Erythroblast (primary cell): ENCODE measurements around the gene AKR1A1.

Experiments
- DNase-seq, 2 experiments: peaks; one replicate each; lab custom pipeline; 2025; lab: John Stamatoyannopoulos, UW
- GATA1 ChIP-seq: IDR thresholded peaks from 2 replicates; pipeline ENCODE4 v1.6.1; 2011; ENCODE audit warnings: low read depth, mild to moderate bottlenecking, control low read depth, low read length, moderate library complexity
- POLR2A ChIP-seq: IDR thresholded peaks from 2 replicates; pipeline ENCODE4 v1.6.1; 2011; ENCODE audit warnings: mild to moderate bottlenecking, low read length

The AKR1A1 gene

DNA sequence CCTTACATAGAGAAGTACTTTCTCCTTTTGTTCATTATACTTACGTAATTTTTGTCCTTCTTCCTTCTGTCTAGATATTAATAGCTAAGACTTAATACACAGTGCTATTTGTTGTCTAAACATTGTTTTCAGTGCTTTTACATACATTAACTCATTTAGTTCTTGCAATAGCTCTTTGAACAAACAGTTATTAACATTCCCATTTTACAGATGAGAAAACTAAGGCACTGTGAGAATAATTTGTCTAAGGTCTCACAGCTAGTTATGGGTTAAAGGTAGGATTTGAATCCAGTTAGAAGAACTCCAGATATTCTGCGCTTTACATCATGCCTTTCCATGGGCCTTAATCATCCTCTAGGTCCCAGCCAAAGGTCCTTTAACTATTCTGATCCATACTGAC lies 53.6 kb downstream of the AKR1A1 start:
- TF ChIP-seq POLR2A (no peak), GATA1 (no peak)
- DNase-seq: no peak

DNA sequence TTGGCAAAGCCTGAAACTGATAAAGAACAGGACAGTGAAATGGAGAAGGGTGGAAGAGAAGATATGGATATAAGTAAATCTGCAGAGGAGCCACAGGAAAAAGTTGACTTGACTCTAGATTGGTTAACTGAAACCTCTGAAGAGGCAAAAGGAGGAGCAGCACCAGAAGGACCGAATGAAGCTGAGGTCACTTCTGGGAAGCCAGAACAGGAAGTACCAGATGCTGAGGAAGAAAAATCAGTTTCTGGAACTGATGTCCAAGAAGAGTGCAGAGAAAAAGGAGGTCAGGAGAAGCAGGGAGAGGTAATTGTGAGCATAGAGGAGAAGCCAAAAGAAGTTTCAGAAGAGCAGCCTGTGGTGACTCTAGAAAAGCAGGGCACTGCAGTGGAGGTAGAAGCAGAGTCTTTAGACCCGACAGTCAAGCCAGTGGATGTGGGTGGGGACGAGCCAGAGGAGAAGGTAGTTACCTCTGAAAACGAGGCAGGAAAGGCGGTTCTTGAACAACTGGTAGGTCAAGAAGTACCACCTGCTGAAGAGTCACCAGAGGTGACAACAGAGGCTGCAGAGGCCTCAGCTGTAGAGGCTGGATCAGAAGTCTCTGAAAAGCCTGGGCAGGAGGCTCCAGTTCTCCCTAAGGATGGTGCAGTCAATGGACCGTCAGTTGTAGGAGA lies 56.9 kb downstream of the AKR1A1 start:
- DNase-seq: no peak
- TF ChIP-seq GATA1 (no peak), POLR2A (no peak)

DNA sequence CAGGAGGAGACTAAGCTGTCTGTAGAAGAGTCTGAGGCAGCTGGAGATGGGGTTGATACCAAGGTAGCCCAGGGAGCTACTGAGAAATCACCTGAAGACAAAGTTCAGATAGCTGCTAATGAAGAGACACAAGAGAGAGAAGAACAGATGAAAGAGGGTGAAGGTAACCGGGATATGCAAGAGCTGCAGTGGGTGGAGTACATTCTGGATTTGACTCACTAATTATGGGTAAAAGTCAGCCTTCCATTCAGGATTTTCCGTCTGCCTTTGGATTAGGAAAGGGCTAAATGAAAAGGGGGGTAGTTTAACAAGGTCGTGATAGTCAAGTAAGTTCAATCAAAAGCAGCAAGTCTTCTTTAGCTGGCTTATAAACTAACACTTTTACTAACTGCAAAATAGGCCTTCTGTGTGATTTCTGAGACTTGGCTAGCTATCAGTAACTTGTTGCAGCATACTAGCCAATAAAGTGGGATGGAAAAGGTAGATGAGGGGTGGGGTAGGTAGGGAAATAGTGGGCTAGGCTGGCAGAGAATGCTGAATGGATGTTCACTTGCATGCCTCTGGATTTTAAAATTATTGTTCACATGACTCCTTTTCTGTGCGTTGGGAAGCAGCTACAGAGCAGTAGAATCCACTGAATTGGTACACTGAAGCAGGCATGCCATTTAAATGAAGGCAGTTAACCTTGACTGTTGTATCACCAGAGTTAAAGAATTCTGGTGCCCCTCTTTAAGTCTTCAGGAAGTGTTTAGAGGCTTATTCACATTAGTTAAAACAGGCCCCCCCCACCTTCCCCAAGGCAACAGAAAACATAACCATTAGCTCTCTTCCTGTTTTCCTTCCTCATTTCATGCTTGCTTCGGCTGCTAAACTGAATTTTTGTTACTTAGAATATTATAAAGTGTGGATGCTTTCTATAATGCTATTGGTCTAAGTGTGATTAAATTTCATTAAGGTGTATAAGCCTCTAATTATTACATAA lies 57.8 kb downstream of the AKR1A1 start:
- TF ChIP-seq GATA1: no peak
- TF ChIP-seq POLR2A: no peak
- no peak for DNase-seq

DNA sequence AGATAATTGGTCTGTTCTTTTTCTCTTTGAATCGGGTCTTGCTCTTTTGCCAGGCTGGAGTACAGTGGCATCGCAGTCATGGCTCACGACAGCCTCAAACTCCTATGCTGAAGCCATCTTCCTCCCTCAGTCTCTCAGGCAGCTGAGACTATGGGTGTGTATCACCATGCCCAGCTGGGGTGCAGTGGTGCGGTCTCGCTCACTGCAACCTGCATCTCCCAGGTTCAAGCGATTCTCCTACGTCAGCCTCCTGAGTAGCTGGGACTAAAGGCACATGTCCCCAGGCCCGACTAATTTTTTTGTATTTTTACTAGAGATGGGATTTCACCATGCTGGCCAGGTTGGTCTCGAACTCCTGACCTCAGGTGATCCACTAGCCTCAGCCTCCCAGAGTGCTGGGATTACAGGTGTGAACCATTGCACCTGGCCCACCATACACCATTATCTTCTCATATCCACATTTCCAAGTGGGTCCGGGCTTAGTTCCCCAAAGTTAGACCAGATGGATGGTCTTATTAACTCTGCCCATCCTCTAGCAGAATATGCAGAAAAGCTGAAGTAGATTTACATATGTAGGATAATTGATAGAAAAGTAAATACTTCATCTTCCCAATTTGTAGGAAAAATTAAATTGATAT lies 60.1 kb downstream of the AKR1A1 start:
- DNase-seq: no peak
- no peak for TF ChIP-seq POLR2A
- TF ChIP-seq GATA1: no peak

DNA sequence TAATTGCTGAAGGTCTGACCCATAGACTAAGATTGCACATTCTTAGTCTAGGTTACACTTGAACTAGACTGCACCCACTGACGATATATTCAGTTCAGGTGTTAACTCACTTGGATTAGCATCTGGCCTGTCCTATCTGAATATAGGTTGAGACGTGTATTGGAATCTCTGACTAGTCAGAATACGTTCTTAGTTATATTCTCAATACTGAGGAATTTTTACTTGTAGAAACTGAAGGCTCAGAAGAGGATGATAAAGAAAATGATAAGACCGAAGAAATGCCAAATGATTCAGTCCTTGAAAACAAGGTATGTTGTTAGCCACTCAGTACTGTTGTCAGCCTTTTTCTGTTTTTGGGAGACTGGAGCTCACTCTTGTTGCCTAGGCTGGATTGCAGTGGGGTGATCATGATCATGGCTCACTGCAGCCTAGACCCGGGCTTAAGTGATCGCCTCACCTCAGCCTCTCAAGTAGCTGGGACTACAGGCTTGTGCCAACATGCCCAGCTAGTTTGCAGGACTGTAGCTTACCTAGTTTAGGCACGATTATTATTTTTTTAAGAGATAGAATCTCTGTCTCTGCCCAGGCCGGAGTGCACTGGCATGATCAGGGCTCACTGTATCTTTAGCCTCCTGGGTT lies 62.4 kb downstream of the AKR1A1 start:
- TF ChIP-seq GATA1 (no peak), POLR2A (no peak)
- no peak for DNase-seq

DNA sequence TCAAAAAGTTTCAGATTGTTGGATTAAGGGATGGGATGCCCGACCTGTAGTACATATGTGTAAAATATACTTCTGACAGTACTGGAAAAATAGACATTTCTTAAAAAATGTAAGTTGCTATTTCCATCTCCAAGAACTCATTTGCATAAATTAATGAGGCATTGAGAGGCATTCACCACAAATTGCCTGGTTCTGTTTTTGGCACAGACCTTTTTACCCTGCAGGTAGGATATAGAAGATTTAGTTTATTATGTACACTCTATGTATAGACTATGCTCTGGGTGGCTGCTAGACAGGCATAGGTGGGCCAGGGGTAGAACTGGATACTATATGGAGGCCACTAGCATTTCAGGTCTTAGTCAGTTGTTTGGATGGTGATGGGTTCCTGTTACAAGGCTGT lies 65.3 kb downstream of the AKR1A1 start:
- DNase-seq: no peak
- TF ChIP-seq GATA1: no peak
- no peak for TF ChIP-seq POLR2A

DNA sequence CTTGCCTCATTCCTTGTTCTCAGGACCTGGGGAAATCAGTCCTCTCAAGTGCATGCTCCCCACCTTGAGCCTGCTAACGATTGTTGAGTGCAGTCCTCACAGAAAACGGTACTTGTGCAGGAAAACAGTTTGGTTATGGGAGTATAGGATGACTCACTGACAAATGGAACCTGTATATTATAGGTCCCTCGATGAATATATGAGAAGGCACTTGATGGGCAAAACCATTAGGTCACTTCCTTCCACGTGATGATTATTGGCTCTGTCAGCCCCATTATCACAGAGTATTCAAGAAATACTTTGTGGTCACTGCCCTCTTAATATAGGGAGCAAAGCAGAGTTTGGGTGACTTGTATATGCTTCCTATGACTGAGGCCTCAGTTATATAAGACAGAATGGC lies 67.0 kb downstream of the AKR1A1 start:
- TF ChIP-seq GATA1 (no peak), POLR2A (no peak)
- DNase-seq: no peak

DNA sequence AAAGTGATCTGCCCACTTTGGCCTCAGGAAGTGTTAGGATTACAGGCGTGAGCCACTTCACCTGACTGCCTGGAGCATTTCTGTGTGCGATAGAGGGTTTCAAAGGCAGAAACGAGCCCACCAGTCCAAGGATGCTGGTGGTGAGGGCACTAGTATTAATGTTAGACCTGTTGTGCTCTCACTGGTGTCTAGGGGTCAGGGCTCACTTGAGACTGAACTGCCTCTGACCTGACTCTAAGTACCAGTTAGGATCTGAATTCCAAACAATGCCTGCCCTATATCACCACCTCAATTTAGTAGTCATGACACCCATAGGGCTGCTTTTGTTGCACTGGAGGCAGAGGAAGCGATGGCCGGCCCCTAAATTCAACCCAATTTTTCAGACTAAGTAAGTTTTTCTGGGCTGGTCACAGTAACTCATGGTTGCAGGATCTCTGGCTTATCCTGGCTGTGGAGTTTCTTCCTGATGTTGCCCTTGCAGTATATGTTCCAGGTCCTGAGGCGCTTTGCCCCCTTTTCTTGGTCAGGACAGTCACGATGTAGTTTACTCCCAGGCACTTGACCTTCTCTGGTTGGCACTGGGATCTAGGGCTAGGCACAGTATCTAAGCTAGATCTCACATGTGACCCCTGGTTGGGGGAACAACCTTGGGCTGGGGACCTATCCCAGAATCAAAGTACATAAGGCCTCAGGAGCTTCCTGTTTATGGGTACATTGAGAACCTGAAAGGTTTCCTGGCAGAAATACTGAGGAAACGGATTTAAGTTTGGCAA lies 68.7 kb downstream of the AKR1A1 start:
- no peak for DNase-seq
- no peak for TF ChIP-seq GATA1
- TF ChIP-seq POLR2A: no peak
